ENCODE data around the gene SOX13. TPM values are rescaled to one million over a fixed set of nuclear protein-coding genes. Genes with fewer than 3 reads are reported as not detected.
"Not testable (repeated sequence)": the region's sequence is repeated elsewhere in the genome, so short reads cannot be mapped to it uniquely, and the experiment has no call there.

SOX13 gene
- polyA plus RNA-seq, 1 experiment, result 2.0 TPM

DNA sequence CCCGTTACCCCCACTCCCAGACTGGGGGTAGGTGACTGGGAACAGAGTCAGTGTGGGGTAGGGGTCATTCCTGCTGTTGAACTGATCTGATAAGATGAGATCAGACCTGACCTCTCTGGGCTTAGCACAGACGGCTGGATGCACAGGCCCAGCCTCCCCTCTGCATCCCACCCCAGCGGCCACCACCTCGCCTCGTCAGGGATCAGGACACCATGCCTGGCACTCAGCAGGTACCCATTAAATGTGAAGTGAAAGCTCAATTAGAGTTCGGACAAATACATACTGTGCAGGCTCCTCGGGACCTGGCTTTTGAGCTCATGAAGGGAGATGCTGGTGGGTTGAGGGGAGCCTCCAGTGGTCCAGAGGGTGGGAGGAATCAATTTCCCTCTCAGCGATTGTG, 15.7 kb downstream of the SOX13 start:
- no peak for DNase-seq (ENCODE audit: low read depth, low spot score)
- CTCF ChIA-PET, result interaction anchor here (0.5 kb wide), 1 partner anchor 51 kb away, joined by 3 read pairs; no protein-coding TSS in a partner anchor
- H3K4me3 ChIP-seq (ENCODE audit: low read depth, low read length), result no peak overlapping the region
- H3K27ac ChIP-seq (ENCODE audit: low read depth, low read length), result no peak overlapping the region
- POLR2A ChIA-PET, result no interaction called here
- H3K9me3 ChIP-seq (ENCODE audit: control insufficient read depth, insufficient read depth, low read length), result no peaks in the 10 kb centered on the region
- TF ChIP-seq, protein P1, sequence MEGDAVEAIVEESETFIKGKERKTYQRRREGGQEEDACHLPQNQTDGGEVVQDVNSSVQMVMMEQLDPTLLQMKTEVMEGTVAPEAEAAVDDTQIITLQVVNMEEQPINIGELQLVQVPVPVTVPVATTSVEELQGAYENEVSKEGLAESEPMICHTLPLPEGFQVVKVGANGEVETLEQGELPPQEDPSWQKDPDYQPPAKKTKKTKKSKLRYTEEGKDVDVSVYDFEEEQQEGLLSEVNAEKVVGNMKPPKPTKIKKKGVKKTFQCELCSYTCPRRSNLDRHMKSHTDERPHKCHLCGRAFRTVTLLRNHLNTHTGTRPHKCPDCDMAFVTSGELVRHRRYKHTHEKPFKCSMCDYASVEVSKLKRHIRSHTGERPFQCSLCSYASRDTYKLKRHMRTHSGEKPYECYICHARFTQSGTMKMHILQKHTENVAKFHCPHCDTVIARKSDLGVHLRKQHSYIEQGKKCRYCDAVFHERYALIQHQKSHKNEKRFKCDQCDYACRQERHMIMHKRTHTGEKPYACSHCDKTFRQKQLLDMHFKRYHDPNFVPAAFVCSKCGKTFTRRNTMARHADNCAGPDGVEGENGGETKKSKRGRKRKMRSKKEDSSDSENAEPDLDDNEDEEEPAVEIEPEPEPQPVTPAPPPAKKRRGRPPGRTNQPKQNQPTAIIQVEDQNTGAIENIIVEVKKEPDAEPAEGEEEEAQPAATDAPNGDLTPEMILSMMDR (IDR thresholded peaks at IDR 0.05; ENCODE audit: low read depth, low read length), result no peak
- no peaks in the 10 kb centered on the region for H3K27me3 ChIP-seq (ENCODE audit: control insufficient read depth, insufficient read depth, low read length)

DNA sequence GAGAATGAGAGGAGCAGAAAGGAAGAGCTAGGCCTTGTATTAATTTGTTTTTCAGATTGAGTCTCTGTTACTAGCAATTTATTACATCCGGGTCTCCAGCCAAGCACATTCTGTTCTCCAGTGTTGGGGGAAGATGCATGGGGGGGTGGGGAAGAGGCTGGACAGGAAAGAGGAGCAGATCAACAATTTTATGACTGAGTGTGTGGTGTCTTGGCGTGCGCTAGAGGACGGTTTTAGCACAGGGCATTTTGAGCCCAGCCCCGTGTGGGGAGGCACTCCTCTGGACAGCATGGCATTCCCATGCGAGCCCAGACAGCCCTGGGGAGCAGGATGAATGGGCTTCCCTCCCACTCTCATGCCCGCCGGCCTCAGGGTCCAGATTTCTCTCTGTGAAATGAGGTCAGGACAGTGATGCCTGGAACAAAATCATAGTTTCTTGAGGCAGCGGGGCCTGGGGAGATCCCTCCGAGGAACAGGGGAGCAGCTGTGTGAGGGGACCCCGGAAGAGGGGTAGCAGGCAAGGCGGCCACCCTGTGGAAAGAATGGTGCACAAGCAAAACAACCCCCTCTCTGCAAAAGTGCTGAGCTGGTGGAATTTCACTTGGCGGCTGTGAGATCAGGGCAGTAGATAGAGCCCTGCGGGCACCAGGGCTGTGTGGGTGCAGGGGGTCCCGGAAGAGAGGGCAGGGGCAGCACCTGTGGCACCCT, 16.3 kb downstream of the SOX13 start:
- no peak for DNase-seq (ENCODE audit: low read depth, low spot score)
- POLR2A ChIA-PET, result no interaction called here

DNA sequence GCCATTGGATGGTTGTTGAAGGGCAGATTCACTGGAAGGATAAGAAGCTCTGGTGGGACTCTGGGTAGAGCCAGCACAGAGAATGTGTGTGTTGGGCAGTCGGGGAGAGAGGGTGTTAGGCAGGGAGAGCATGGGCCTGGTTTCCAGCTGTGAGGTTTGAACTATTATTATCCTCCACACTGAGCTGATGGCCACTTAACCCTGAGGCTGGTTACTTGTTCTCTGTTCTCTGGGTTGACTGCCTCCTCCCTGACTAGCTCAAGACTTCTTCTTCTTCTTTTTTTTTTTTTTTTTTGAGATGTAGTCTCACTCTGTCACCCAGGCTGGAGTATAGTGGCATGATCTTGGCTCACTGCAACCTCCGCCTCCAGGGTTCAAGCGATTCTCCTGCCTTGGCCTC, 17.2 kb downstream of the SOX13 start:
- H3K9me3 ChIP-seq (ENCODE audit: control insufficient read depth, insufficient read depth, low read length); POLR2A ChIA-PET; DNase-seq (ENCODE audit: low read depth, low spot score); H3K27ac ChIP-seq (ENCODE audit: low read depth, low read length); H3K4me3 ChIP-seq (ENCODE audit: low read depth, low read length); H3K27me3 ChIP-seq (ENCODE audit: control insufficient read depth, insufficient read depth, low read length): not testable (repeated sequence)
- CTCF ChIA-PET, result interaction anchor here (0.7 to 1.6 kb wide), 2 partner anchors 219 to 701 kb away, joined by 3 to 7 read pairs; no protein-coding TSS in a partner anchor

More for the DNA sequence above, 16.3 kb downstream of the SOX13 start:
- no peak overlapping the region for H3K27ac ChIP-seq (ENCODE audit: low read depth, low read length)
- CTCF ChIA-PET, result interaction anchor here (0.5 to 1.6 kb wide), 2 partner anchors 51 to 218 kb away, joined by 3 to 7 read pairs; no protein-coding TSS in a partner anchor
- no peak overlapping the region for H3K4me3 ChIP-seq (ENCODE audit: low read depth, low read length)
- no peaks in the 10 kb centered on the region for H3K9me3 ChIP-seq (ENCODE audit: control insufficient read depth, insufficient read depth, low read length)
- no peaks in the 10 kb centered on the region for H3K27me3 ChIP-seq (ENCODE audit: control insufficient read depth, insufficient read depth, low read length)
- TF ChIP-seq, protein P1 (IDR thresholded peaks at IDR 0.05; ENCODE audit: low read depth, low read length), result no peak

DNA sequence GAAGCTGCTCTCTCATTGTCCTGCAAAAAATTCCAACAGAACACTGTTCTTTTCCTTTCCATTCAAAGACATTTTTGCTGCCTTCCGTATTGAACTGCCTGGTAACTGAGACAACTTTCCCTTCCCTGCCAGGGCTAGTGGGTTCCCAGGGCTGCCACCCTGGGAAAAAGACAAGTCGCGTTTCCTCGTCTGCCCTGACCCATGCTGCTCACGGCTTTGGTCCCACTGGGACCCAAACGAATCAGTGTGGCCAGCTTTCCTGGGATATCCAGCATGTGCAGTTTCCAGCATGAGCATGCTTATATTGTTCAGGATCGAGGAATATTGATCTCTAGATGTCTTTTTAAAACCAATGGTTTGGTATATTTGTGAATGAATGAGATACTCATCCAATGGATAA, 18.2 kb downstream of the SOX13 start:
- CTCF ChIA-PET, result no interaction called here
- Histone ChIP-seq H3K27me3 (ENCODE audit: control insufficient read depth, insufficient read depth, low read length) (peaks cover 6% of the 10 kb centered on the region), H3K4me3 (ENCODE audit: low read depth, low read length) (no peak overlapping the region), H3K27ac (ENCODE audit: low read depth, low read length) (no peak overlapping the region), H3K9me3 (ENCODE audit: control insufficient read depth, insufficient read depth, low read length) (no peaks in the 10 kb centered on the region)
- POLR2A ChIA-PET, result no interaction called here
- DNase-seq (ENCODE audit: low read depth, low spot score), result no peak
- TF ChIP-seq, protein P1 (IDR thresholded peaks at IDR 0.05; ENCODE audit: low read depth, low read length), result no peak

DNA sequence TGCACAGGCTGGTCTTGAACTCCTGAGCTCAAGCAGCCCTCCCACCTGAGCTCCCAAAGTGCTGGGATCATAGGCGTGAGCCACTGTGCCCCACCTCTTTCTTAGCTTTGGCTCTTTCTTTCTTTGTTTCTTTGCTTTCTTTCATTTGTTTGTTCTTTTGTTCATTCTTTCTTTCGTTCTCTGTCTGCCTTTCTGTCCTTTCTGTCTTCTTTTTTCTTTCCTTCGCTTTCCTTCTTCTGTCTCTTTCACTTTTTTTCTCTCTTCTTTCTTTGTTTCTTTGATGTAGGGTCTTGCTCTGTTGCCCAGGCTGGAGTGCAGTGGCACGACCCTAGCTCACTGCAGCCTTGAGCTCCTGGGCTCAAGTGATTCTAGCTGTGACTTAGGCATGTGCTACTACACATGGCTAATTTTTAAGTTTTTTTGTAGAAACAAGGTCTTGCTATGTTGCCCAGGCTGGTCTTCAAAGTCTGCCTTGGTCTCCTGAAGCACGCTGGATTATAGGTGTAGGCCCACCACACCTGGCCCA, 18.9 kb downstream of the SOX13 start:
- no peak overlapping the region for H3K4me3 ChIP-seq (ENCODE audit: low read depth, low read length)
- H3K9me3 ChIP-seq (ENCODE audit: control insufficient read depth, insufficient read depth, low read length), result no peaks in the 10 kb centered on the region
- H3K27me3 ChIP-seq (ENCODE audit: control insufficient read depth, insufficient read depth, low read length), result peaks cover 6% of the 10 kb centered on the region
- ChIA-PET POLR2A (no interaction called here), CTCF (no interaction called here)
- no peak for DNase-seq (ENCODE audit: low read depth, low spot score)
- TF ChIP-seq, protein P1 (IDR thresholded peaks at IDR 0.05; ENCODE audit: low read depth, low read length), result no peak
- no peak overlapping the region for H3K27ac ChIP-seq (ENCODE audit: low read depth, low read length)
